H9 (cell line): ENCODE data around the gene RCSD1. TPM values are rescaled to one million over a fixed set of nuclear protein-coding genes. Genes with fewer than 3 reads are reported as not detected.

Source experiments
- DNase-seq: peaks from one replicate; pipeline ENCODE4 v3.0.0-alpha.2; 2017
- H2AFZ ChIP-seq: one replicate; pipeline ENCODE4 v1.6.1; 2013; ENCODE audit warnings: mild to moderate bottlenecking, low read length, control low read depth, moderate library complexity
- H2AK5ac ChIP-seq: 2 replicates; pipeline ENCODE4 v1.6.1; 2013; ENCODE audit warnings: low read length, control low read depth, mixed read lengths; ENCODE audit not compliant: insufficient read length
- H2BK120ac ChIP-seq: one replicate; pipeline ENCODE4 v1.6.1; 2013; ENCODE audit warnings: low read depth, mild to moderate bottlenecking, low read length, control low read depth, inconsistent platforms; ENCODE audit not compliant: poor library complexity, severe bottlenecking
- H2BK12ac ChIP-seq: 2 replicates; pipeline ENCODE4 v1.6.1; 2013; ENCODE audit warnings: low read length, control low read depth, mixed read lengths, low read depth; ENCODE audit not compliant: insufficient read length
- H2BK15ac ChIP-seq: 2 replicates; pipeline ENCODE4 v1.6.1; 2013; ENCODE audit warnings: low read depth, low read length, control low read depth
- H2BK20ac ChIP-seq: one replicate; pipeline ENCODE4 v1.6.1; 2013; ENCODE audit warnings: low read depth, mild to moderate bottlenecking, low read length, control low read depth, inconsistent platforms; ENCODE audit not compliant: poor library complexity, severe bottlenecking
- H2BK5ac ChIP-seq: 2 replicates; pipeline ENCODE4 v1.6.1; 2013; ENCODE audit warnings: low read length, control low read depth, mixed read lengths; ENCODE audit not compliant: insufficient read length
- H3K14ac ChIP-seq: 2 replicates; pipeline ENCODE4 v1.6.1; 2013; ENCODE audit warnings: low read length, control low read depth; ENCODE audit not compliant: insufficient read depth
- H3K18ac ChIP-seq: 2 replicates; pipeline ENCODE4 v1.6.1; 2013; ENCODE audit warnings: low read depth, mild to moderate bottlenecking, mixed read lengths, low read length, control low read depth; ENCODE audit not compliant: insufficient read length
- H3K23ac ChIP-seq: 2 replicates; pipeline ENCODE4 v1.6.1; 2013; ENCODE audit warnings: low read length, control low read depth, mixed read lengths, low read depth; ENCODE audit not compliant: insufficient read length
- H3K23me2 ChIP-seq: 2 replicates; pipeline ENCODE4 v1.6.1; 2013; ENCODE audit warnings: low read depth, mild to moderate bottlenecking, mixed read lengths, low read length, control low read depth; ENCODE audit not compliant: insufficient read length, poor library complexity, severe bottlenecking
- H3K27ac ChIP-seq: 2 replicates; pipeline ENCODE4 v1.5.1; 2013; ENCODE audit warnings: low read length, control low read depth, mixed read lengths, low read depth; ENCODE audit not compliant: insufficient read length
- H3K27me3 ChIP-seq: 2 replicates; pipeline ENCODE4 v1.6.1; 2013; ENCODE audit warnings: low read length, control low read depth, inconsistent platforms; ENCODE audit not compliant: insufficient read depth
- H3K4ac ChIP-seq: 2 replicates; pipeline ENCODE4 v1.6.1; 2013; ENCODE audit warnings: low read depth, mild to moderate bottlenecking, control low read depth, inconsistent platforms, low read length, moderate library complexity
- H3K4me1 ChIP-seq: 2 replicates; pipeline ENCODE4 v1.6.1; 2013; ENCODE audit warnings: low read length, control low read depth, inconsistent platforms; ENCODE audit not compliant: insufficient read depth
- H3K4me2 ChIP-seq: 2 replicates; pipeline ENCODE4 v1.6.1; 2013; ENCODE audit warnings: low read length, control low read depth, mixed read lengths; ENCODE audit not compliant: insufficient read length, insufficient read depth
- H3K56ac ChIP-seq: 2 replicates; pipeline ENCODE4 v1.6.1; 2013; ENCODE audit warnings: low read depth, mild to moderate bottlenecking, mixed read lengths, low read length, control low read depth; ENCODE audit not compliant: insufficient read length
- H3K79me1 ChIP-seq: 2 replicates; pipeline ENCODE4 v1.6.1; 2013; ENCODE audit warnings: low read depth, mild to moderate bottlenecking, moderate library complexity, low read length, control low read depth, inconsistent platforms; ENCODE audit not compliant: insufficient read depth, poor library complexity, severe bottlenecking
- H3K79me2 ChIP-seq: 2 replicates; pipeline ENCODE4 v1.6.1; 2013; ENCODE audit warnings: low read length, control low read depth, inconsistent platforms; ENCODE audit not compliant: insufficient read depth
- H3K9ac ChIP-seq: 2 replicates; pipeline ENCODE4 v1.6.1; 2013; ENCODE audit warnings: low read length, control low read depth, mixed read lengths; ENCODE audit not compliant: insufficient read length; ENCODE audit errors: extremely low read depth
- H3K9me3 ChIP-seq: one replicate; pipeline ENCODE4 v1.6.1; 2013; ENCODE audit warnings: low read depth, low read length, inconsistent platforms; ENCODE audit not compliant: control insufficient read depth
- H3T11ph ChIP-seq: one replicate; pipeline ENCODE4 v1.6.1; 2013; ENCODE audit warnings: mild to moderate bottlenecking, low read length, control low read depth, inconsistent platforms
- H4K20me1 ChIP-seq: one replicate; pipeline ENCODE4 v1.6.1; 2013; ENCODE audit not compliant: control insufficient read depth, insufficient read length, insufficient read depth
- H4K5ac ChIP-seq: 2 replicates; pipeline ENCODE4 v1.6.1; 2013; ENCODE audit warnings: low read depth, mild to moderate bottlenecking, mixed read lengths, low read length, control low read depth; ENCODE audit not compliant: insufficient read length
- H4K8ac ChIP-seq: replicated peaks from 2 replicates; pipeline ENCODE4 v1.6.1; 2013; ENCODE audit warnings: low read length, control low read depth, mixed read lengths, low read depth; ENCODE audit not compliant: insufficient read length
- H4K91ac ChIP-seq: 2 replicates; pipeline ENCODE4 v1.6.1; 2013; ENCODE audit warnings: low read depth, mild to moderate bottlenecking, moderate library complexity, mixed read lengths, low read length, control low read depth; ENCODE audit not compliant: insufficient read length
- H3K27ac Mint-ChIP-seq, 3 experiments: 2 replicates in 2 of 3; 3 replicates in 1 of 3; pipeline ENCODE4 v1.8.0; 2020 to 2021; ENCODE audit warnings: mixed read lengths in 3 of 3, mild to moderate bottlenecking in 1 of 3, moderate library complexity in 1 of 3
- H3K27me3 Mint-ChIP-seq: 2 replicates; pipeline ENCODE4 v1.8.0; 2021; ENCODE audit warnings: low read depth, mild to moderate bottlenecking, moderate library complexity, mixed read lengths
- H3K36me3 Mint-ChIP-seq, 3 experiments: 2 replicates in 2 of 3; 3 replicates in 1 of 3; pipeline ENCODE4 v1.8.0; 2020 to 2021; ENCODE audit warnings: low read depth in 3 of 3, mixed read lengths in 3 of 3; ENCODE audit not compliant: insufficient read depth in 1 of 3
- H3K4me1 Mint-ChIP-seq, 2 experiments: 2 replicates each; pipeline ENCODE4 v1.8.0; 2020; ENCODE audit warnings: mixed read lengths in 2 of 2
- H3K4me3 Mint-ChIP-seq, 2 experiments: 2 replicates in 1 of 2; 3 replicates in 1 of 2; pipeline ENCODE4 v1.8.0; 2020 to 2021; ENCODE audit warnings: mild to moderate bottlenecking in 2 of 2, mixed read lengths in 2 of 2, moderate library complexity in 1 of 2
- H3K9me3 Mint-ChIP-seq, 2 experiments: 2 replicates in 1 of 2; 3 replicates in 1 of 2; pipeline ENCODE4 v1.8.0; 2020; ENCODE audit warnings: mild to moderate bottlenecking in 2 of 2, mixed read lengths in 2 of 2, moderate library complexity in 1 of 2
- WGBS: extraction: QIAGEN DNeasy Blood & Tissue Kit; methylation state at CpG from one replicate; pipeline ENCODE4 v1.1.7; 2013; ENCODE audit warnings: missing lambda C conversion rate, low lambda C conversion rate, mixed read lengths; ENCODE audit not compliant: insufficient read length; ENCODE audit errors: extremely low coverage; 5-methylcytosine and 5-hydroxymethylcytosine counted together
- total RNA-seq: library from RNA; stranded (reverse); gene quantifications from 2 replicates; pipeline ENCODE4 v1.2.1, GENCODE V29; 2021
- TF ChIP-seq, protein P1 (sequence below): fragments of 200-600 bp; sonication (generic); conservative IDR thresholded peaks from 3 replicates; pipeline ENCODE4 v1.8.0; 2021; ENCODE audit warnings: antibody characterized with exemption, mild to moderate bottlenecking

RCSD1 gene
- total RNA-seq, 1 experiment from 2014 or later = 0.13 TPM

DNA sequence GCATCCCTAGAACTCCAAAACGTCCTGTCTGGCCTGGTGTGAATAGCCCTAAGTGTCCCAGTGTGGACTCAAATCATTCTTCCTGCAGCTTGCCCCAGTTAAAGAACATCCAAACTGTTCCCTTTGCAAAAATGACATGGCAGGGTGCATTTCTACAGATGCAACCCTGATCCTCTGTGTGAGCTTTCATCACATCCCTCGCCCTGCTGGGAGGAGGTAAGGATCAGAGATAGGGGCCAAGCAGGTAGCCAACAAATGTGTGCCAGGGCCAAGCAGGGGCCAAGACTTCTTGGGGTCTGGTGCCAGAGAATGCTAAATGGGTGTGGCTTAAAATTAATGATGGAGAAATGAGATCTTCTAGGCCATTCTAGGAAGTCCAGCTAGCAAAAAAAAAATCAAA lies 64.7 kb downstream of the RCSD1 start:
- no peak overlapping the region for H3K4me2 ChIP-seq
- no peak overlapping the region for H3K18ac ChIP-seq
- no peaks in the 10 kb centered on the region for H3K79me2 ChIP-seq
- H4K91ac ChIP-seq = no peak overlapping the region
- H3T11ph ChIP-seq = no peak overlapping the region
- no peak overlapping the region for H3K4me3 Mint-ChIP-seq
- no peak overlapping the region for H2AK5ac ChIP-seq
- no peaks in the 10 kb centered on the region for H4K20me1 ChIP-seq
- H3K27me3 Mint-ChIP-seq = 0 out of 2 replicates have a peak, but pooled peaks cover 3% of the 10 kb centered on the region
- WGBS = no CpG with 5 or more reads among the region's 2 CpGs
- no peak overlapping the region for H2BK120ac ChIP-seq
- H2BK12ac ChIP-seq = no peak overlapping the region
- no peak overlapping the region for H4K5ac ChIP-seq
- DNase-seq = no peak
- TF ChIP-seq, protein P1, sequence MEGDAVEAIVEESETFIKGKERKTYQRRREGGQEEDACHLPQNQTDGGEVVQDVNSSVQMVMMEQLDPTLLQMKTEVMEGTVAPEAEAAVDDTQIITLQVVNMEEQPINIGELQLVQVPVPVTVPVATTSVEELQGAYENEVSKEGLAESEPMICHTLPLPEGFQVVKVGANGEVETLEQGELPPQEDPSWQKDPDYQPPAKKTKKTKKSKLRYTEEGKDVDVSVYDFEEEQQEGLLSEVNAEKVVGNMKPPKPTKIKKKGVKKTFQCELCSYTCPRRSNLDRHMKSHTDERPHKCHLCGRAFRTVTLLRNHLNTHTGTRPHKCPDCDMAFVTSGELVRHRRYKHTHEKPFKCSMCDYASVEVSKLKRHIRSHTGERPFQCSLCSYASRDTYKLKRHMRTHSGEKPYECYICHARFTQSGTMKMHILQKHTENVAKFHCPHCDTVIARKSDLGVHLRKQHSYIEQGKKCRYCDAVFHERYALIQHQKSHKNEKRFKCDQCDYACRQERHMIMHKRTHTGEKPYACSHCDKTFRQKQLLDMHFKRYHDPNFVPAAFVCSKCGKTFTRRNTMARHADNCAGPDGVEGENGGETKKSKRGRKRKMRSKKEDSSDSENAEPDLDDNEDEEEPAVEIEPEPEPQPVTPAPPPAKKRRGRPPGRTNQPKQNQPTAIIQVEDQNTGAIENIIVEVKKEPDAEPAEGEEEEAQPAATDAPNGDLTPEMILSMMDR = no peak
- H3K27ac ChIP-seq = no peak overlapping the region
- no peak overlapping the region for H4K8ac ChIP-seq
- H3K56ac ChIP-seq = no peak overlapping the region
- H3K27me3 ChIP-seq = no peaks in the 10 kb centered on the region
- H3K14ac ChIP-seq = no peak overlapping the region
- H3K23ac ChIP-seq = no peak overlapping the region
- H3K79me1 ChIP-seq = no peaks in the 10 kb centered on the region
- peaks cover 19 to 20% of the 10 kb centered on the region in 2 experiments for H3K4me1 Mint-ChIP-seq
- H3K9me3 ChIP-seq = no peaks in the 10 kb centered on the region
- no peak overlapping the region for H3K27ac Mint-ChIP-seq
- no peak overlapping the region for H2BK5ac ChIP-seq
- no peaks in the 10 kb centered on the region for H3K4me1 ChIP-seq
- H2BK20ac ChIP-seq = no peak overlapping the region
- H2BK15ac ChIP-seq = no peak overlapping the region
- no peaks in the 10 kb centered on the region for H3K36me3 Mint-ChIP-seq
- H2AFZ ChIP-seq = no peak overlapping the region
- no peaks in the 10 kb centered on the region for H3K9me3 Mint-ChIP-seq
- no peak overlapping the region for H3K4ac ChIP-seq
- H3K9ac ChIP-seq = no peak overlapping the region
- H3K23me2 ChIP-seq = no peaks in the 10 kb centered on the region
